HCT116 (cell line): Measurements from ENCODE around the gene SNAPC2. TPM values are rescaled to one million over a fixed set of nuclear protein-coding genes. Genes with fewer than 3 reads are reported as not detected.
A peak's percentile ranks its signal among the peaks of the same experiment; 100 is the strongest.

Experiments
- ATAC-seq: fragments of 200-7000 bp; cut with Tn5 transposase; 2 replicates; pipeline ENCODE4 v1.9.1; 2020; ENCODE audit warnings: mild to moderate bottlenecking, moderate library complexity
- BruUV-seq: library from RNA; stranded (reverse); fragments of 400-500 nt; replicated peaks from 2 replicates; lab custom pipeline; 2021; lab: Mats Ljungman, UMichigan
- CTCF ChIA-PET: fragments of 300-600 bp; sonication (Branson Sonifier 250); formaldehyde crosslinking; loops from one replicate; lab custom pipeline; 2021; ENCODE audit warnings: antibody characterized with exemption; lab: Charles Lee
- POLR2A ChIA-PET: fragments of 300-600, 350-600 bp; sonication (Branson Sonifier 250); formaldehyde crosslinking; loops from one replicate; lab custom pipeline; 2021; ENCODE audit warnings: antibody characterized with exemption; lab: Charles Lee
- RAD21 ChIA-PET, 2 experiments: fragments of 300-600 bp; sonication (Branson Sonifier 250); formaldehyde crosslinking; loops; one replicate each; lab custom pipeline; 2023; ENCODE audit warnings: low total read pairs in 2 of 2; ENCODE audit not compliant: uncharacterized antibody in 2 of 2, unreplicated experiment in 2 of 2, low non-redundant PET in 1 of 2; lab: Charles Lee
- DNase-seq: peaks from one replicate; pipeline ENCODE4 v3.0.0-alpha.2; 2010; ENCODE audit warnings: low read depth, low spot score
- H2AFZ ChIP-seq: fragments of 200-600 bp; shearing (Covaris generic), sonication (generic); 2 replicates; pipeline ENCODE4 v1.6.1; 2017; ENCODE audit warnings: low read depth, mixed run types, mixed read lengths, antibody characterized with exemption, low read length; ENCODE audit not compliant: poor library complexity, severe bottlenecking
- H3K27ac ChIP-seq: 2 replicates; pipeline ENCODE4 v1.5.1; 2012; ENCODE audit warnings: low read depth, low read length
- H3K27me3 ChIP-seq: fragments of 200-600 bp; sonication (generic); 2 replicates; pipeline ENCODE4 v1.6.1; 2016; ENCODE audit warnings: mixed run types, low read length, mixed read lengths; ENCODE audit not compliant: insufficient read depth
- H3K36me3 ChIP-seq, 2 experiments: fragments of 200-500 bp in 1 of 2; fragments of 200-600 bp in 1 of 2; sonication (Bioruptor generic) in 1 of 2; sonication (generic) in 1 of 2; 2 replicates each; pipeline versions ENCODE4 v1.5.1 to v1.6.1; 2014 to 2016; ENCODE audit warnings: low read length in 2 of 2, inconsistent platforms in 1 of 2, mixed read lengths in 1 of 2, mixed run types in 1 of 2; ENCODE audit not compliant: insufficient read depth in 2 of 2, control insufficient read depth in 1 of 2
- H3K4me1 ChIP-seq, 2 experiments: fragments of 200-600 bp in 1 of 2; sonication (generic) in 1 of 2; 2 replicates each; pipeline versions ENCODE4 v1.5.1 to v1.6.1; 2012 to 2017; ENCODE audit warnings: low read length in 2 of 2, inconsistent platforms in 1 of 2, mild to moderate bottlenecking in 1 of 2, mixed read lengths in 1 of 2, mixed run types in 1 of 2, moderate library complexity in 1 of 2; ENCODE audit not compliant: insufficient read depth in 2 of 2, control insufficient read depth in 1 of 2
- H3K4me2 ChIP-seq: fragments of 200-600 bp; sonication (generic); 2 replicates; pipeline ENCODE4 v1.6.1; 2017; ENCODE audit warnings: mixed run types, low read length, mixed read lengths
- H3K4me3 ChIP-seq, 2 experiments: fragments of 200-600 bp in 1 of 2; sonication (generic) in 1 of 2; replicated peaks in 1 of 2; 2 replicates each; pipeline ENCODE4 v1.5.1; 2011 to 2016; ENCODE audit warnings: low read length in 2 of 2, control low read depth in 1 of 2, low read depth in 1 of 2, mild to moderate bottlenecking in 1 of 2, mixed read lengths in 1 of 2, mixed run types in 1 of 2
- H3K79me2 ChIP-seq: fragments of 200-600 bp; sonication (generic); 2 replicates; pipeline ENCODE4 v1.6.1; 2017; ENCODE audit warnings: mild to moderate bottlenecking, mixed run types, low read length, moderate library complexity, mixed read lengths; ENCODE audit not compliant: insufficient read depth
- H3K9ac ChIP-seq: fragments of 200-600 bp; sonication (generic); 2 replicates; pipeline ENCODE4 v1.6.1; 2016; ENCODE audit warnings: low read length, mixed read lengths
- H3K9me2 ChIP-seq: fragments of 200-600 bp; sonication (generic), shearing (Covaris generic); 2 replicates; pipeline ENCODE4 v1.6.1; 2017; ENCODE audit warnings: mixed run types, mild to moderate bottlenecking, moderate library complexity; ENCODE audit not compliant: insufficient read depth
- H3K9me3 ChIP-seq, 2 experiments: fragments of 200-500 bp in 1 of 2; fragments of 200-600 bp in 1 of 2; sonication (Bioruptor generic) in 1 of 2; sonication (generic) in 1 of 2; 2 replicates each; pipeline ENCODE4 v1.6.1; 2014 to 2017; ENCODE audit warnings: low read length in 2 of 2, mixed read lengths in 2 of 2, inconsistent platforms in 1 of 2, low read depth in 1 of 2, mild to moderate bottlenecking in 1 of 2, mixed run types in 1 of 2, moderate library complexity in 1 of 2; ENCODE audit not compliant: control insufficient read depth in 1 of 2, insufficient read depth in 1 of 2
- H4K20me1 ChIP-seq: fragments of 200-600 bp; sonication (generic), shearing (Covaris generic); 2 replicates; pipeline ENCODE4 v1.6.1; 2017; ENCODE audit warnings: mixed run types, mild to moderate bottlenecking, moderate library complexity; ENCODE audit not compliant: insufficient read depth
- CEBPB ChIP-seq: IDR thresholded peaks from 2 replicates; pipeline ENCODE4 v1.6.1; 2012; ENCODE audit warnings: low read depth
- EZH2phosphoT487 ChIP-seq: fragments of 200-600 bp; IDR thresholded peaks from 2 replicates; pipeline ENCODE4 v1.6.1; 2018; ENCODE audit warnings: antibody characterized with exemption, borderline replicate concordance
- MAX ChIP-seq: IDR thresholded peaks from 2 replicates; pipeline ENCODE4 v1.6.1; 2012
- POLR2A ChIP-seq: IDR thresholded peaks from 2 replicates; pipeline ENCODE4 v1.7.0; 2011; ENCODE audit warnings: borderline replicate concordance; ENCODE audit not compliant: insufficient read depth, insufficient read length; ENCODE audit errors: extremely low read depth
- SIN3A ChIP-seq: IDR thresholded peaks from 2 replicates; pipeline ENCODE4 v1.6.1; 2012; ENCODE audit warnings: low read depth
- SRF ChIP-seq: IDR thresholded peaks from 2 replicates; pipeline ENCODE4 v1.6.1; 2012; ENCODE audit warnings: low read depth
- YY1 ChIP-seq: IDR thresholded peaks from 2 replicates; pipeline ENCODE4 v1.6.1; 2011; ENCODE audit warnings: low read length, low read depth, moderate library complexity, mild to moderate bottlenecking; ENCODE audit not compliant: insufficient replicate concordance; ENCODE audit errors: extremely low read depth
- ZFX ChIP-seq: fragments of 450-650 bp; IDR thresholded peaks from 2 replicates; pipeline ENCODE4 v1.6.1; 2017
- ZNF274 ChIP-seq: fragments of 200-500 bp; sonication (Bioruptor generic); IDR thresholded peaks from 2 replicates; pipeline ENCODE4 v1.6.1; 2014; ENCODE audit warnings: mild to moderate bottlenecking, low read depth, low read length, inconsistent platforms
- intact Hi-C: fragments of 100-400 bp; cut with micrococcal nuclease; formaldehyde crosslinking; loops from 2 replicates; pipeline ENCODE4 v1.10.0; 2022
- total RNA-seq: library from RNA; stranded (reverse); gene quantifications from one replicate; pipeline ENCODE4 v1.2.1, GENCODE V29; 2021; ENCODE audit not compliant: unreplicated experiment
- TF ChIP-seq, protein P1 (sequence below): IDR thresholded peaks from 2 replicates; pipeline ENCODE4 v1.6.1; 2012
- TF ChIP-seq, protein P2 (sequence below): IDR thresholded peaks from 2 replicates; pipeline ENCODE4 v1.6.1; 2011; ENCODE audit warnings: mild to moderate bottlenecking, low read length, moderate library complexity; ENCODE audit not compliant: insufficient replicate concordance; ENCODE audit errors: extremely low read depth

The SNAPC2 gene
- total RNA-seq, 1 experiment from 2014 or later: 42.9 TPM

GRCh38 chr19:7916955-7917266, 3.2 kb upstream of the SNAPC2 start:
- Histone ChIP-seq H3K4me3 (peak overlapping the region; percentile 66 to 74), H3K36me3 (peaks cover 1 to 4% of the 10 kb centered on the region in 2 experiments; a peak in 3 of 4 replicates), H2AFZ (peak overlapping the region; percentile 14), H3K79me2 (peaks cover 10% of the 10 kb centered on the region; the same call in 1 of the 2 replicates), H3K27ac (peak overlapping the region; percentile 89), H3K9ac (peak overlapping the region; percentile 89), H3K4me1 (peaks cover 21 to 57% of the 10 kb centered on the region in 2 experiments; a peak in 3 of 4 replicates), H3K4me2 (peak overlapping the region; percentile 91), H3K9me3 (no peaks in the 10 kb centered on the region), H3K9me2 (no peaks in the 10 kb centered on the region), H3K27me3 (no peaks in the 10 kb centered on the region), H4K20me1 (no peaks in the 10 kb centered on the region)
- ChIA-PET RAD21 (no interaction called here), POLR2A (interaction anchor here (1.3 to 1.7 kb wide), 2 partner anchors 14 to 27 kb away, joined by 5 to 6 read pairs; partner anchors contain the start of genes MAP2K7 and TIMM44), CTCF (interaction anchor here (1.0 to 1.3 kb wide), 2 partner anchors 13 to 86 kb away, joined by 4 to 6 read pairs; partner anchors contain the start of gene MAP2K7)
- intact Hi-C loops: no loop called here
- no peak for TF ChIP-seq YY1
- TF ChIP-seq, protein P1, sequence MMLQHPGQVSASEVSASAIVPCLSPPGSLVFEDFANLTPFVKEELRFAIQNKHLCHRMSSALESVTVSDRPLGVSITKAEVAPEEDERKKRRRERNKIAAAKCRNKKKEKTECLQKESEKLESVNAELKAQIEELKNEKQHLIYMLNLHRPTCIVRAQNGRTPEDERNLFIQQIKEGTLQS: no peak
- TF ChIP-seq ZFX: no peak
- no peak for TF ChIP-seq SIN3A
- no peak for TF ChIP-seq ZNF274
- no peak for TF ChIP-seq MAX
- no peak for TF ChIP-seq POLR2A
- TF ChIP-seq SRF: no peak
- no peak for TF ChIP-seq CEBPB
- TF ChIP-seq, protein P2, sequence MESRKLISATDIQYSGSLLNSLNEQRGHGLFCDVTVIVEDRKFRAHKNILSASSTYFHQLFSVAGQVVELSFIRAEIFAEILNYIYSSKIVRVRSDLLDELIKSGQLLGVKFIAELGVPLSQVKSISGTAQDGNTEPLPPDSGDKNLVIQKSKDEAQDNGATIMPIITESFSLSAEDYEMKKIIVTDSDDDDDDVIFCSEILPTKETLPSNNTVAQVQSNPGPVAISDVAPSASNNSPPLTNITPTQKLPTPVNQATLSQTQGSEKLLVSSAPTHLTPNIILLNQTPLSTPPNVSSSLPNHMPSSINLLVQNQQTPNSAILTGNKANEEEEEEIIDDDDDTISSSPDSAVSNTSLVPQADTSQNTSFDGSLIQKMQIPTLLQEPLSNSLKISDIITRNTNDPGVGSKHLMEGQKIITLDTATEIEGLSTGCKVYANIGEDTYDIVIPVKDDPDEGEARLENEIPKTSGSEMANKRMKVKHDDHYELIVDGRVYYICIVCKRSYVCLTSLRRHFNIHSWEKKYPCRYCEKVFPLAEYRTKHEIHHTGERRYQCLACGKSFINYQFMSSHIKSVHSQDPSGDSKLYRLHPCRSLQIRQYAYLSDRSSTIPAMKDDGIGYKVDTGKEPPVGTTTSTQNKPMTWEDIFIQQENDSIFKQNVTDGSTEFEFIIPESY: no peak
- no peak for TF ChIP-seq EZH2phosphoT487
- peak; percentile 0; the same call in 1 of the 2 replicates for ATAC-seq
- no peak for DNase-seq
- no TSS peak for BruUV-seq
